HG03108 (cell line): ENCODE results near the gene ILKAP.

ENCODE experiments used
- ATAC-seq: cut with Tn5 transposase; IDR thresholded peaks from one replicate; pipeline ENCODE4 v1.9.1; 2021; ENCODE audit warnings: moderate library complexity; ENCODE audit not compliant: unreplicated experiment

ILKAP gene

DNA sequence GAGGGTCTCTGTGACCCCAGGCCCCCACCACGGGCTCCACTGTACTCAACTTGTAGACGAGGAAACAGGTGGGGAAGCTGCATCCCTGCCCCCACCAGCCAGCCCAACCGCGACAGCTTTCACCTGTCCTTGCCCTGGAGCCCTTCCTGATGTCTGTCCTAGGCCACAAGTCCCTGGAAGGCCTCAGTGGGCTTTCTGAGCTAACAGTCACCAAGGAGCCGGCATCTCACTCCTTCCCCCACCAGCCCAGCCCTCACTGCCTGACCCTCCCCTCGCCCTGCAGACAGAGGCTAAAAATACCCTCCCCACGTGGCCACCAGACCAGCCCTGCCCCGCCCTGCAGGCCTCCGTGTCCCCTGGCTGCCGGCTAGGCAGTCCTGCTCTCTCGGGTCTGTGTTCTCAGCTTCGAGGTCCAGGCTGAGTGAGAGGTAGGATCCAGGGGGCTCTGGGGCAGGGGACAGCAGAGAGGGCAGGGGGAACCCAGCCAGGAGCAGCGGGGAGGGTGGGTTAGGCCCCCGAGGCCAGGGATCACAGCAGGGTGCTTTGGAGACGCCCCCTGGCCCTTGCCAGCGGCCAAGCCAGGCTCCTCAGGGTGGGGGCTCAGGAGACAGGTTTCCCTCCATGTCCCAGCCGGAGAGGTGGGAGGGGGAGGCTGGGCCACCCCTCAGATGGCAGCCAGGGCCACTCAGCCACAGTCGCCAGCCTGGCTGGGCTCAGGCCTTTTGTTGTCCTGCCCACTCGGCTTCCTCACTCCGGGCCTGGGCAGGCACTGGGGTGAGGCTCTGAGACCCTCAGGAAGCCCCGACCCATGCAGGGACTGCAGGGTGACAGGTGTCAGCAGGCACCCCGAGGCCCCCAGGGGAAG, 64.9 kb downstream of the ILKAP start, which contains the start of gene KLHL30:
KLHL30 (plus strand) TSS at position 338 of the 865 bp plus-strand sequence. CDS start 2,087 bp downstream, outside the sequence.
- no peak for ATAC-seq

DNA sequence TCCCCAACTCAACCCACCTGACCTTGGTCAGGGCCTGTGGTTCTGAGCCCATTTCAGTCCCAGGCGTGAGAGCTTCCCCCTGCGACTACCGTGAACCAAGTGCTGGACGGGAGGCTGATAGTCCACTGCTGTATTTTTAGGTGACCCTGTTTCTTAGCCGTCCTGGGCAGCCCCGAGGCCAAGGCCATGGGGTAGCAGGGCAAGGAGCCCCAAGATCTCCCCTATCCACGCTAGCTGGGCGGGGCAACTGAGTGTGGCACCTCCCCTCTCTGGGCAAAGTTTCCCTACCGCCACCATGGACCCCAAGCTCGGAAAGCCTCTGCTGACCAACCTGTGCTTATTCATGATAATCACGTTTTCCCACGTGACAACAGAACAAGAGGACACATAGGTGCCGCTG, 65.6 kb downstream of the ILKAP start:
- no peak for ATAC-seq

DNA sequence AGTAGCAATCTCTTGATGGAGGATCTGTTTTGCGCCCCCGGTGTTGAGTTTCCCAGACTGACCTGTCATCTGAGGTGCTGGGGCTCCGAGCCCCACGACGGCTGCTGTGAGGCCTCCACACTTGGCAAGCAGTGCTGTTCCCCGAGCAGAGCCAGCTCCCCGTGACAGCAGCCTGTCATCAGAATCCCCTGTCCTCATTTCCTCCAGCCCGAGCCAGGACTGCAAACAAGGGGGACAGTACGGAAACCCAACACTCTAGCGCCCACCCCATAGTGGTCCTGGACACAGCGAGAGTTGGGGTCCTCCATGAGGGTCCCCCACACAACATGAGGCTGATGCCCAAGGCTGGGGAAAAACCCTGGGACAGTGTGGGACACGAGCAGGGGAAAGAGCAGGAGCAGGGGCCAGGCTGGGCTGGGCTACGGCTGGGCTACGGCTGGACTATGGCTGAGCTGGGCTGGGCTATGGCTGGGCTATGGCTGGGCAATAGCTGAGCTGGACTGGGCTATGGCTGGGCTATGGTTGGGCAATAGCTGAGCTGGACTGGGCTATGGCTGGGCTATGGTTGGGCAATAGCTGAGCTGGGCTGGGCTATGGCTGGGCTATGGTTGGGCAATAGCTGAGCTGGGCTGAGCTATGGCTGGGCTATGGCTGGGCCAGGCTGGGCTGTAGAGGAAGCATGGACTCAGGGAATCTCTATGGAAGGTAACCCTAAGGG, 66.5 kb downstream of the ILKAP start:
- no peak for ATAC-seq

DNA sequence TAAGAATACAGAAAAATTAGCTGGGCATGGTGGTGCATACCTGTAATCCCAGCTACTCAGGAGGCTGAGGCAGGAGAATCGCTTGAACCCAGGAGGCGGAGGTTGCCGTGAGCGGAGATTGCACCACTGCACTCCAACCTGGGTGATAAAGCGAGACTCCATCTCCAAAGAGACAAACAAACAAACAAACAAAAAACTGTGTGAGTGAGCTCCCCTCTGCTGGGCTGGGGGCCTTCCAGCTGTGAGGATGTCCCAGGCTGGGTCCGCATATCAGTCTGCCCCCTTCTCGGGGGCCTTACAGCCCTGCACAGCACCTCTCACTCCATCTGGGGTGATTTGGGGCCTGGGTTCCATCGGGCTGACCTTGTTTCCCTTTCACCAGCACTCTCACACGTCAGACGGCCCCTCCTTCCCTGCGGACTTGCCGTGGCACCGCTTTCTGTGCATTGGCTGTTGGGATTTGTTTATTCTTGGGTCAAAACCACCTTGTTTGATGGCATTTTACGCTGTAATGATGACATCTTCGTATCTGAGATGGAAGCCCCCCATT, 67.8 kb downstream of the ILKAP start:
- no peak for ATAC-seq

GRCh38 chr2:238134393-238134785, 69.1 kb downstream of the ILKAP start:
- ATAC-seq, result no peak

- no peak for ATAC-seq
Observed at GRCh38 chr2:238133499-238134392, 69.7 kb downstream of the ILKAP start.

GRCh38 chr2:238132463-238133450, 70.7 kb downstream of the ILKAP start:
- no peak for ATAC-seq

GRCh38 chr2:238131761-238132462, 71.6 kb downstream of the ILKAP start:
- ATAC-seq, result no peak

GRCh38 chr2:238130696-238131628, 72.5 kb downstream of the ILKAP start:
- ATAC-seq, result no peak

GRCh38 chr2:238130111-238130695, 73.3 kb downstream of the ILKAP start:
- no peak for ATAC-seq

- no peak for ATAC-seq
Observed at GRCh38 chr2:238129166-238130010, 74.1 kb downstream of the ILKAP start.

- no peak for ATAC-seq
Observed at GRCh38 chr2:238128534-238129001, 74.9 kb downstream of the ILKAP start.

DNA sequence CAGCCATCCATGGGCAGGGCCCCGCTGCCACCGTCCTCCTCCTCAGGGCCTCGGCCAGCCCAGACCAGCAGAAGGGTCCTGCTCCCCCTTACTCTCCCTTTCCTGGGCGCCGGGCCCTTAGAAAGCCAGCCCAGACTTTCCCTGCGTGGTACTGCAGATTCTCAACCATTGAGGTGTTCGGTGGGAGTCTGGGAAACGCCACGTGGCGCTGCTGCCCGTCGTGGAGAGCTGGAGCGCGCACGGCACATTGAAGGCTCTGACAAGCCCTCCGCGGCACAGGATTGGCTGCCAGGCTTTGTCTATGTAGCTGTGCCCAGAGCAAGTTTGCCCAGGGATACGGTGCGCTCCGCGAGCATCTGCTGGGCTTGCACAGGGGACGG, 75.4 kb downstream of the ILKAP start:
- no peak for ATAC-seq

DNA sequence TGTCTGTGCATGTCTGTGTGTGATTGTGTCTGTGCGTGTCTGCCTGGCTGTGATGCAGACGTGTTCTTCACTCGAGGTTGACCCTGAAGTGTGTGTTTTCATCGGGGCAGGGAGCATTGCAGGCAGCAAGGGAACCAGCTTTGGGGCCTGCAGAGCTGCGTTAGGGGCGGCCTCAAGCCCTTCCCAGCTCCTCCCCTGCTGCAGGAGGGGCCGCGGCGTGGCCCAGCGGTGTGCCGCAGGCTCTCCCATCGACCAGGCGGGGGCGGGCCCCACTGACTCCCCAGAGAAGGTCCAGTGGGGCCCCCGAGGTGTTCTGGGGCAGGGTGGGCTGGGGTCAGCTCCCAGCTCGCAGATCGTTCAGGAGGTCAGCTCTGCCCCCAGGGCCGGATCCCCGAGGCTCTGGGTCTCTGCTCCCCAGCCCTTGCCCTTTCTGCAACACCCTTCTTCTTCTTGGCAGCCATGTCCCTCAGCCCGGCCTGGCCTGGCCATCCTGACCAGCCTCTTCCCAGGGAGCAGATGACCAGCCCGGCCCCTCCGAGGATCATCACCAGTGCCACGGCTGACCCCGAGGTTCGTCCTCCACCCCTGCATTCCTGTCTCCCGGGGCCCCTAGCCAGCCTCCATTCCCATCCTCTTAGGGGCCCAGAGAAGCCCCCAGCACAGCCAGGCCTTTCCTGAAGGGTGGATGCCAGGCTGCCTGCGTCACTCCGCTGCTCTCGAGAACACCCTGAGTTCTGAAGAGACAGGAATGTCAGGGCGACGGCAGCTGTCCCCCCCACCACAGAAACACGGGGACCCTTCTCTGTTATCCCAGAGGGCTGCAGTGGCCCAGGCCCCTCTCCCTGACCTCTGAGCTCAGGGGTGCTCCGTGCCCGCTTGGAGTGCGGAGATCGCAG, 76.1 kb downstream of the ILKAP start:
- no peak for ATAC-seq

- ATAC-seq, result no peak
Observed at GRCh38 chr2:238126775-238127164, 76.7 kb downstream of the ILKAP start.

GRCh38 chr2:238126338-238126737, 77.2 kb downstream of the ILKAP start:
- ATAC-seq, result no peak
